Measurements from ENCODE around the gene YRDC.

YRDC gene

GRCh38 chr1:37807555-37808368 is at the start of gene YRDC, which contains the start of gene C1orf122:
Gene YRDC, minus strand, starts transcription at chr1:37808208. Its CDS starts 28 bp downstream, at chr1:37808180.
Gene C1orf122, plus strand, starts transcription at chr1:37807790. Its CDS starts 615 bp downstream, at chr1:37808405.
- in situ Hi-C loops (cut with MboI; ENCODE audit: low sequenced_read_pairs, unreplicated experiment), result no loop called here
- peak; percentile 99 for DNase-seq (ENCODE audit: low spot score)
- no peak for TF ChIP-seq CTCF (IDR thresholded peaks at IDR 0.05; ENCODE audit: borderline replicate concordance, control extremely low read depth, extremely low read depth, insufficient read depth, missing control alignments)

- no peak for TF ChIP-seq CTCF (IDR thresholded peaks at IDR 0.05; ENCODE audit: borderline replicate concordance, control extremely low read depth, extremely low read depth, insufficient read depth, missing control alignments)
- no peak for DNase-seq (ENCODE audit: low spot score)
- in situ Hi-C loops (cut with MboI; ENCODE audit: low sequenced_read_pairs, unreplicated experiment), result no loop called here
These were observed 46.4 kb upstream of the YRDC start for GRCh38 chr1:37854406-37854805.

GRCh38 chr1:37853157-37853556 is 45.1 kb upstream of the YRDC start:
- no peak for DNase-seq (ENCODE audit: low spot score)
- no peak for TF ChIP-seq CTCF (IDR thresholded peaks at IDR 0.05; ENCODE audit: borderline replicate concordance, control extremely low read depth, extremely low read depth, insufficient read depth, missing control alignments)
- in situ Hi-C loops (cut with MboI; ENCODE audit: low sequenced_read_pairs, unreplicated experiment), result no loop called here

- in situ Hi-C loops (cut with MboI; ENCODE audit: low sequenced_read_pairs, unreplicated experiment), result no loop called here
- no peak for TF ChIP-seq CTCF (IDR thresholded peaks at IDR 0.05; ENCODE audit: borderline replicate concordance, control extremely low read depth, extremely low read depth, insufficient read depth, missing control alignments)
- DNase-seq (ENCODE audit: low spot score), result no peak
These were observed 43.8 kb upstream of the YRDC start for GRCh38 chr1:37851782-37852210.

- TF ChIP-seq CTCF (IDR thresholded peaks at IDR 0.05; ENCODE audit: borderline replicate concordance, control extremely low read depth, extremely low read depth, insufficient read depth, missing control alignments), result no peak
- no peak for DNase-seq (ENCODE audit: low spot score)
- in situ Hi-C loops (cut with MboI; ENCODE audit: low sequenced_read_pairs, unreplicated experiment), result no loop called here
These were observed 43.3 kb upstream of the YRDC start for GRCh38 chr1:37851262-37851661.

- in situ Hi-C loops (cut with MboI; ENCODE audit: low sequenced_read_pairs, unreplicated experiment), result no loop called here
- no peak for TF ChIP-seq CTCF (IDR thresholded peaks at IDR 0.05; ENCODE audit: borderline replicate concordance, control extremely low read depth, extremely low read depth, insufficient read depth, missing control alignments)
- DNase-seq (ENCODE audit: low spot score), result no peak
These were observed 42.4 kb upstream of the YRDC start for GRCh38 chr1:37850352-37850955.

All from GM13976 (cell line).